ENCODE results near the gene GRID2. TPM values are rescaled to one million over a fixed set of nuclear protein-coding genes. Genes with fewer than 3 reads are reported as not detected.

GRID2 gene
- total RNA-seq, 1 donor from 2014 or later = 11.6 TPM

DNA sequence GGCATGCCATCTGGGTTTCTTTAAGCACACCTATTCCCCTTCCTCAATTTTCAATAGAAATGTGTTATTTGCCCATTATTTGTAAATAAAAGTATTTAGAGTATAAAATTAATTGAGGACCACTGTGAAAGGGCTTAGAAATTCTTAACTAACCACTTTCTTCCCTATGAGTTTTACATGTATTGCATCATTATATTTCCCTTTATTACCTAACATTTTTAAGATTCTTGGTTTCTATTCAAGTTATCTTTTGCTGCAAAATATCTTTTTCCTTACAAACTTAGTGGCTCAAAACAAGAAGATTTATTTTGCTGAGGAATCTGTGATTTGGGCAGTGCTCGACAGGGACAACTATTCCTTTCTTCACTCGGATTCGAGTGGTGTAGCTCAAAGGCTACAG, 40.5 kb downstream of the GRID2 start:
- TF ChIP-seq, protein P1, sequence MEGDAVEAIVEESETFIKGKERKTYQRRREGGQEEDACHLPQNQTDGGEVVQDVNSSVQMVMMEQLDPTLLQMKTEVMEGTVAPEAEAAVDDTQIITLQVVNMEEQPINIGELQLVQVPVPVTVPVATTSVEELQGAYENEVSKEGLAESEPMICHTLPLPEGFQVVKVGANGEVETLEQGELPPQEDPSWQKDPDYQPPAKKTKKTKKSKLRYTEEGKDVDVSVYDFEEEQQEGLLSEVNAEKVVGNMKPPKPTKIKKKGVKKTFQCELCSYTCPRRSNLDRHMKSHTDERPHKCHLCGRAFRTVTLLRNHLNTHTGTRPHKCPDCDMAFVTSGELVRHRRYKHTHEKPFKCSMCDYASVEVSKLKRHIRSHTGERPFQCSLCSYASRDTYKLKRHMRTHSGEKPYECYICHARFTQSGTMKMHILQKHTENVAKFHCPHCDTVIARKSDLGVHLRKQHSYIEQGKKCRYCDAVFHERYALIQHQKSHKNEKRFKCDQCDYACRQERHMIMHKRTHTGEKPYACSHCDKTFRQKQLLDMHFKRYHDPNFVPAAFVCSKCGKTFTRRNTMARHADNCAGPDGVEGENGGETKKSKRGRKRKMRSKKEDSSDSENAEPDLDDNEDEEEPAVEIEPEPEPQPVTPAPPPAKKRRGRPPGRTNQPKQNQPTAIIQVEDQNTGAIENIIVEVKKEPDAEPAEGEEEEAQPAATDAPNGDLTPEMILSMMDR (IDR thresholded peaks at IDR 0.05; ENCODE audit: unreplicated experiment) = no peak
- Mint-ChIP-seq H3K4me1 (ENCODE audit: unreplicated experiment) (no peaks in the 10 kb centered on the region), H3K9me3 (ENCODE audit: unreplicated experiment) (no peaks in the 10 kb centered on the region), H3K36me3 (ENCODE audit: low read depth, unreplicated experiment) (no peaks in the 10 kb centered on the region), H3K4me3 (ENCODE audit: unreplicated experiment) (no peak overlapping the region), H3K27me3 (ENCODE audit: unreplicated experiment) (no peaks in the 10 kb centered on the region), H3K27ac (ENCODE audit: unreplicated experiment) (no peak overlapping the region)
- no peak for DNase-seq (ENCODE audit: low spot score)

DNA sequence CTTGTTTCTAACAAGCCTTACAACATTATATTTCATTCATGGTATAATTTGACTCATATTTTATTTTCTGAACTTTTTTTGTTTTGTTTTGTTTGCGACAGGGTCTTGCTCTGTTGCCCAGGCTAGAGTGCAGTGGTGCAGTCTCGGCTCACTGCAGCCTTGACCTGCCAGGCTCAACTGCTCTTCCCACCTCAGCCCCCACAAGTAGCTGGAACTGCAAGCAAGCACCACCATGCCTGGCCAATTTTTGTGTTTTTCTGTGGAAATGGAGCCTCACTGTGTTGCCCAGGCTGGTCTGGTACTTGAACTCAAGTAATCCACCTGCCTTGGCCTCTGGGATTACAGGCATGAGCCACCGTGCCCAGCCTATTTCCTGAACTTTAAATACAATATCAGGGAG, 42.5 kb downstream of the GRID2 start:
- Mint-ChIP-seq H3K27ac (ENCODE audit: unreplicated experiment) (no peak overlapping the region), H3K36me3 (ENCODE audit: low read depth, unreplicated experiment) (no peaks in the 10 kb centered on the region), H3K27me3 (ENCODE audit: unreplicated experiment) (no peaks in the 10 kb centered on the region), H3K9me3 (ENCODE audit: unreplicated experiment) (no peaks in the 10 kb centered on the region), H3K4me3 (ENCODE audit: unreplicated experiment) (no peak overlapping the region), H3K4me1 (ENCODE audit: unreplicated experiment) (no peaks in the 10 kb centered on the region)
- DNase-seq (ENCODE audit: low spot score) = no peak
- TF ChIP-seq, protein P1 (IDR thresholded peaks at IDR 0.05; ENCODE audit: unreplicated experiment) = no peak

DNA sequence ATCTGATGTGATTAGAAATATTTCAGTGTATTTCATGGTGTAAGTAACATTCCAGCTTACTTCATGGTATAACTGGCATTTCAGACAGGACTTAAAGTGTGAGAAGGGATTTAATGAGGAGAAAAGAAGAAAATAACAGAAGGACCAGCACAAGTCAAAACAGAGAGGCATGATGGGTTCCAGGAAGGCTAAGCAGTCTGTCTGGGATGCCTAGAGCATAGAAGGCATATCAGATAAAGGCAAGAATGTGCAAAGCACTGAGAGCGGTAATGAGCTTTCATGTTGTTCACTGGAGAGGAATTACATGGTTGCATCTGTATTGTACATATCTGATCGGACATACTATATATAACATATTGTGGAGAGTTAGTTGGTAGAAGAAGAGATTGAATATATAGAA, 54.2 kb downstream of the GRID2 start:
- DNase-seq (ENCODE audit: low spot score) = no peak
- Mint-ChIP-seq H3K27ac (ENCODE audit: unreplicated experiment) (no peak overlapping the region), H3K9me3 (ENCODE audit: unreplicated experiment) (no peaks in the 10 kb centered on the region), H3K36me3 (ENCODE audit: low read depth, unreplicated experiment) (no peaks in the 10 kb centered on the region), H3K4me1 (ENCODE audit: unreplicated experiment) (peaks cover 2% of the 10 kb centered on the region), H3K27me3 (ENCODE audit: unreplicated experiment) (no peaks in the 10 kb centered on the region), H3K4me3 (ENCODE audit: unreplicated experiment) (no peak overlapping the region)
- TF ChIP-seq, protein P1 (IDR thresholded peaks at IDR 0.05; ENCODE audit: unreplicated experiment) = no peak

DNA sequence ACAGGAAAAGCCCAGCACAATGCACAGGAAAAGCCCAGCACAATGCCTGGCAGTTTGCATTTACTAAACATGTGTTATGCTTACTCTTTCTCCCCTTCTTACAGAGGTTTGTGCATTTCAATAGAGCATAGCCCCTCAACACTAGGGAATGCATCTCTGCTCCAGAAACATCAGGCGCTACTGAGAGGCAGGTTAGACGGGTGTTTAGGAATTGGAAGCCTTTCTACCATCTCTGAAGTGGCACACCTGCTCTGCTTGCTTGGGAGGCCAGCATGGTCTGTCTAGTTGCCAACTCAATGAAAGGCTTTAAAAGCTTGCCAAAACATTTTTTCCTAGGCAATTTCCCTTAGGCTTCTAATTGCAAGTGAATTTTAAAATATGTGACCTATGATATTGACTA, 55.7 kb downstream of the GRID2 start:
- H3K4me1 Mint-ChIP-seq (ENCODE audit: unreplicated experiment) = peaks cover 2% of the 10 kb centered on the region
- no peaks in the 10 kb centered on the region for H3K27me3 Mint-ChIP-seq (ENCODE audit: unreplicated experiment)
- no peaks in the 10 kb centered on the region for H3K36me3 Mint-ChIP-seq (ENCODE audit: low read depth, unreplicated experiment)
- H3K4me3 Mint-ChIP-seq (ENCODE audit: unreplicated experiment) = no peak overlapping the region
- TF ChIP-seq, protein P1 (IDR thresholded peaks at IDR 0.05; ENCODE audit: unreplicated experiment) = no peak
- H3K27ac Mint-ChIP-seq (ENCODE audit: unreplicated experiment) = no peak overlapping the region
- H3K9me3 Mint-ChIP-seq (ENCODE audit: unreplicated experiment) = no peaks in the 10 kb centered on the region
- no peak for DNase-seq (ENCODE audit: low spot score)

DNA sequence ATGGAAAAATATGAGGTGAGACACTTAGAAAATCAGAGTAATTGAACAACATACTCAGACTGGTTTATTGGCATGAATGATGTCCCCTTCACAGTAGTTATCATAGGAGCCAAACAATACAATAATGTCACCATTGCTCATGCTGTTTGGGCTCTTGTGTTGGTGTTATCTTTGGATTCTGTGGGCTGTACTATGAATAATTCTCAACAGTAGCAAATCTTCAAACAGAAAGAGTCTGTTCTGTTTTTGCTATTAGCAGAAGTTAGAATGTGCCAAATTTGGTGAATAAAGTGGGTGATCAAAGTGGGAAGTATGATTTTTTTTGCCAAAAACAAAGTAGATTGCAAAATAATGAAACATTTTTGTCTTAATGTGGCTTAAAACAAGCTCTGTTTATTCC, 58.3 kb downstream of the GRID2 start:
- no peaks in the 10 kb centered on the region for H3K27me3 Mint-ChIP-seq (ENCODE audit: unreplicated experiment)
- H3K27ac Mint-ChIP-seq (ENCODE audit: unreplicated experiment) = no peak overlapping the region
- no peak for DNase-seq (ENCODE audit: low spot score)
- no peak overlapping the region for H3K4me3 Mint-ChIP-seq (ENCODE audit: unreplicated experiment)
- H3K36me3 Mint-ChIP-seq (ENCODE audit: low read depth, unreplicated experiment) = no peaks in the 10 kb centered on the region
- H3K4me1 Mint-ChIP-seq (ENCODE audit: unreplicated experiment) = peaks cover 2% of the 10 kb centered on the region
- no peaks in the 10 kb centered on the region for H3K9me3 Mint-ChIP-seq (ENCODE audit: unreplicated experiment)
- TF ChIP-seq, protein P1 (IDR thresholded peaks at IDR 0.05; ENCODE audit: unreplicated experiment) = no peak
